Activated T-cell treated with anti-CD3 and anti-CD28 coated beads, Interleukin-2, amount 50 U/mL, for 72 hours (primary cell): ENCODE measurements around the gene PBX1. TPM values are rescaled to one million over a fixed set of nuclear protein-coding genes. Genes with fewer than 3 reads are reported as not detected.

ENCODE experiments used
- ATAC-seq, 2 donors: fragments of 150-1000 bp; cut with Tn5 transposase; replicated peaks in 1 of 2; 2 replicates each; pipeline ENCODE4 v1.10.0; 2021; ENCODE audit warnings: moderate library complexity in 2 of 2, mild to moderate bottlenecking in 1 of 2
- DNase-seq, 2 donors: peaks; one replicate each; pipeline ENCODE4 v3.0.0; 2021 to 2022; ENCODE audit warnings: mixed read lengths in 1 of 2
- H3K27ac Mint-ChIP-seq: one replicate; pipeline ENCODE4 v1.8.0; 2022; ENCODE audit warnings: mild to moderate bottlenecking, moderate library complexity, mixed read lengths
- H3K27me3 Mint-ChIP-seq: one replicate; pipeline ENCODE4 v1.8.0; 2022; ENCODE audit warnings: low read depth, mixed read lengths
- H3K36me3 Mint-ChIP-seq, 2 donors: one replicate each; pipeline ENCODE4 v1.8.0; 2022; ENCODE audit warnings: mixed read lengths in 2 of 2, mild to moderate bottlenecking in 1 of 2; ENCODE audit not compliant: insufficient read depth in 2 of 2
- H3K4me1 Mint-ChIP-seq: one replicate; pipeline ENCODE4 v1.8.0; 2022; ENCODE audit warnings: low read depth, mixed read lengths
- H3K4me3 Mint-ChIP-seq, 2 donors: one replicate each; pipeline ENCODE4 v1.8.0; 2022; ENCODE audit warnings: mild to moderate bottlenecking in 2 of 2, mixed read lengths in 2 of 2, moderate library complexity in 2 of 2
- H3K9me3 Mint-ChIP-seq, 2 donors: one replicate each; pipeline ENCODE4 v1.8.0; 2022; ENCODE audit warnings: mixed read lengths in 2 of 2
- total RNA-seq, 2 donors: library from RNA; stranded (reverse); gene quantifications; one replicate each; pipeline ENCODE4 v1.2.3, GENCODE V29; 2022

Gene PBX1
- total RNA-seq, 2 donors from 2014 or later, result 0.62 to 0.74 TPM

DNA sequence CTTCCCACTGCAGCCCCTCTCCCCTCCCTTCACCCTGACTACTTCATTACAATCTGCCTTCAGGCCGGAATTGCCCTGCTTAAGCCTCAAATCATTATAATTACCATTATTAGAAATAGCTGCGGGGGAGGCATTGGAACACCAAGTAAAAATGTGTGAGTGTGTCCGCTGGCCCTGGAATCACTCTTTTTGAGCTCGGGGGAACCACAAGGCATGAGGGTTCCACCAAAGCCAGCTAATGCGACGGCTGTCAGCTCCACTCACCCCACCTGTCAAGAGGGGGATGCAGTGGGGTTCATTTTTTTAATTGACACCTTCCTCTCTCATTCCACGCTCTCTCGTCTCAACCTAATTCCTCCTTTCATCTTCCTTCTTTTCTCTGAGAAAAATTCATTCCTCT, 177.2 kb downstream of the PBX1 start:
- Mint-ChIP-seq H3K27me3 (no peaks in the 10 kb centered on the region), H3K36me3 (no peaks in the 10 kb centered on the region), H3K9me3 (peaks cover 0 to 3% of the 10 kb centered on the region in 2 donors), H3K27ac (no peak overlapping the region), H3K4me1 (no peaks in the 10 kb centered on the region), H3K4me3 (no peak overlapping the region)
- no peak for ATAC-seq
- no peak for DNase-seq

DNA sequence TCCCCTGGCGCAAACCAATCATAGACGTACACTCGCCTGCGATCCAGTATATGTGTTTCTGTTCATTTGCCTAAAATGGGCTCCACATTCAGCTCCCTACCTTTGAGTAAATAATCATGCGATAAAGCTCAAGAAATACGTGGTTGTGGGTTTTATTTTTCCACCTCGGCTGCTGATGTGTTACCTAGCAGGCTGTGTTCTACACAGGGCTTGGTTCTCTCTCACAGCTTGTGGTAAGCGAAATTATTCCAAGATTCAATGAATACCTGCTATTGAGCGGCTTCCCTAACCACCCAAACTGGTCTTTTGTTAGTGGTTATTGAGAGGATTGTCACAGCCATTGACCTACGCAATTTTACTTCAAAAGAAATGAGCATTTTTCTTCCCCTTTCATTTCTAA, 180.2 kb downstream of the PBX1 start:
- peaks cover 0 to 3% of the 10 kb centered on the region in 2 donors for H3K9me3 Mint-ChIP-seq
- ATAC-seq, result no peak
- no peaks in the 10 kb centered on the region for H3K4me1 Mint-ChIP-seq
- no peak overlapping the region for H3K4me3 Mint-ChIP-seq
- no peak overlapping the region for H3K27ac Mint-ChIP-seq
- no peaks in the 10 kb centered on the region for H3K36me3 Mint-ChIP-seq
- no peak for DNase-seq
- no peaks in the 10 kb centered on the region for H3K27me3 Mint-ChIP-seq

DNA sequence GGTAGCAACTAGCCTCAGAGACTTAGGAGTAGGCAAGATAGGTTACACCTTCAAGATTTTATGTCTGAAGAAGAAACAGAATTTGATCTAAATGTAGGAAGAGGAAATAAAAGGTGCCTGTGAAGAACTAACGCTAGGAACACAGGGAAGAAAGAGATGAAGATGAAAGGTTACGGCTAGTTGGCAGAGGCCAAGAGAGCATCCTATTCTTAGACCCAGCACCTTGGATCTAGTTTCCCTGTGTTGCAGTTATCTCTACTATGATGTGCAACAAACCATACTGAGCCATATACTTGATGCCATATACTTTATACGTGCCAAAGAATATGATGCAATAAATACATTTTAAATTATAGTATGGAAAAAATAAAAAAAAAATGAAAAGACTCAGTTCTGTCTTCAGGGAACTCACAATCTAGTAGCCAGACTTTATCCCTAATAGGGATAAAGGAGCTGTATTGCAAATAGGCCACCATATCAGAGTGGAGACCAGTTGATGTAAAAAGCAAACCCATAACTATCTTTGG, 181.1 kb downstream of the PBX1 start:
- H3K4me1 Mint-ChIP-seq, result no peaks in the 10 kb centered on the region
- H3K27ac Mint-ChIP-seq, result no peak overlapping the region
- no peak overlapping the region for H3K4me3 Mint-ChIP-seq
- no peaks in the 10 kb centered on the region for H3K27me3 Mint-ChIP-seq
- DNase-seq (no peak), ATAC-seq (no peak)
- peaks cover 2 to 3% of the 10 kb centered on the region in 2 donors for H3K9me3 Mint-ChIP-seq
- no peaks in the 10 kb centered on the region for H3K36me3 Mint-ChIP-seq

- no peak overlapping the region for H3K27ac Mint-ChIP-seq
- peaks cover 0 to 2% of the 10 kb centered on the region in 2 donors for H3K9me3 Mint-ChIP-seq
- no peak overlapping the region for H3K4me3 Mint-ChIP-seq
- ATAC-seq (no peak), DNase-seq (no peak)
- no peaks in the 10 kb centered on the region for H3K4me1 Mint-ChIP-seq
- H3K27me3 Mint-ChIP-seq, result no peaks in the 10 kb centered on the region
- H3K36me3 Mint-ChIP-seq, result no peaks in the 10 kb centered on the region
These were observed 183.8 kb downstream of the PBX1 start for GRCh38 chr1:164742745-164743144.

DNA sequence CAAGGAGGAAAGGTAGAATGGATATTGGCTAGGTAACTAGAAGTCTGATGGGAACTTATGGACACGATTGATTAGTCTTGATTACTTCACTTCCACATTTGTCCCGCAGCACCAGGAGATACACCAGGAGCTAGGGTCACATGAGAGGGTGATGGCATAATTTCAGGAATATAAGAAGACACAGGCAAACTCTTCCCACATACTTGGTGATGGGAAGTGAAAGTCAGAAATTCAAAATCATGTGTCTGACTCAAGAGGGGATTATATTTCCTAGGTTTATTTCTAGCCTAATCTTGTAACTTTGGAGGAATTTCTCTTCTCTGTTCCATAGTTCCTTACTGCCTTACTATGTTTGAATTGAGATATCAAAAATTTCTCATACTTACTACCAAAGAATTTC, 185.0 kb downstream of the PBX1 start:
- Mint-ChIP-seq H3K9me3 (peaks cover 0 to 2% of the 10 kb centered on the region in 2 donors), H3K27ac (no peak overlapping the region), H3K27me3 (no peaks in the 10 kb centered on the region), H3K4me3 (no peak overlapping the region), H3K4me1 (no peaks in the 10 kb centered on the region), H3K36me3 (no peaks in the 10 kb centered on the region)
- DNase-seq (no peak), ATAC-seq (no peak)

DNA sequence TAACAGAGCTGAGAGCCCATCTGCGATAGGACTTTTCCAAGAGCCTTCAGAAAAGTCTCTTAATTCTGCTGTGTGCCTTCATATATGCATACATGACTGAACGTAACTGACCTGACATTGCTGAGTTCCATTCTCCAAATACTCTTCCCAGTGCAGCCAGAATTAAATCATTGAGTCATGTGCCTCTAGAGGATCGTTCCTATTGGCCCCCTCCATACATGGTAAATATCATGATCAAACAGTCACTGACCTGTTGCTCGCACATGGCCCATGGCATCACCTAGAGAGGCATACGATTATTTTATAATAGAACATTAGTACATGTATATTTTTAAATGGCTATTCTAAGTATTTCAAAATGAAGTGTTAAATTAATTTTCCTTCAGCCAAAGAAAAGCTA, 186.8 kb downstream of the PBX1 start:
- no peaks in the 10 kb centered on the region for H3K27me3 Mint-ChIP-seq
- no peak for DNase-seq
- no peak overlapping the region for H3K4me3 Mint-ChIP-seq
- no peak for ATAC-seq
- no peaks in the 10 kb centered on the region for H3K4me1 Mint-ChIP-seq
- peaks cover 0 to 2% of the 10 kb centered on the region in 2 donors for H3K9me3 Mint-ChIP-seq
- no peaks in the 10 kb centered on the region for H3K36me3 Mint-ChIP-seq
- H3K27ac Mint-ChIP-seq, result no peak overlapping the region

DNA sequence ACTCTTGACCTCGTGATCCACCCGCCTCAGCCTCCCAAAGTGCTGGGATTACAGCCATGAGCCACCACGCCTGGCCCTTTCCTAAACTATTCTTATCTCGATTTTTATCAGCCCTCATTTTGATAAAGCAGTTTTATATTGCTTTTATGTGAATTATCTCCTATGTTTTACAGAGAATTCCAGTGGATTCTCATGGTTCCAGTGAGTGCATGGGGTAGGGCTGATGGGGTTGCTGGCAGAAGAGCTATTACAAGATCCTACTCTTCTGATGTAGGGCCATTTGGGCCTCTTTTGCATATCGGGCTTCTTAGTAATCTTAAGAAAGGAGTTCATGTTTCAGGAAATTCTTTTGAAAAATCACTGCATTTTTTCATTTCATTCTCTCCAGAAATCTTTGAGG, 187.6 kb downstream of the PBX1 start:
- Mint-ChIP-seq H3K27me3 (no peaks in the 10 kb centered on the region), H3K27ac (no peak overlapping the region), H3K4me1 (no peaks in the 10 kb centered on the region), H3K9me3 (peaks cover 0 to 2% of the 10 kb centered on the region in 2 donors), H3K36me3 (no peaks in the 10 kb centered on the region), H3K4me3 (no peak overlapping the region)
- no peak for DNase-seq
- no peak for ATAC-seq

- no peak overlapping the region for H3K27ac Mint-ChIP-seq
- no peaks in the 10 kb centered on the region for H3K36me3 Mint-ChIP-seq
- H3K4me3 Mint-ChIP-seq, result no peak overlapping the region
- H3K4me1 Mint-ChIP-seq, result no peaks in the 10 kb centered on the region
- H3K27me3 Mint-ChIP-seq, result no peaks in the 10 kb centered on the region
- peaks cover 0 to 2% of the 10 kb centered on the region in 2 donors for H3K9me3 Mint-ChIP-seq
- DNase-seq, result no peak
- no peak for ATAC-seq
These were observed 189.4 kb downstream of the PBX1 start for GRCh38 chr1:164748253-164748899.

- Mint-ChIP-seq H3K4me3 (no peak overlapping the region), H3K27me3 (no peaks in the 10 kb centered on the region), H3K9me3 (peaks cover 0 to 2% of the 10 kb centered on the region in 2 donors), H3K4me1 (no peaks in the 10 kb centered on the region), H3K36me3 (no peaks in the 10 kb centered on the region), H3K27ac (no peak overlapping the region)
- no peak for ATAC-seq
- no peak for DNase-seq
These were observed 194.6 kb downstream of the PBX1 start for GRCh38 chr1:164753521-164754077.

DNA sequence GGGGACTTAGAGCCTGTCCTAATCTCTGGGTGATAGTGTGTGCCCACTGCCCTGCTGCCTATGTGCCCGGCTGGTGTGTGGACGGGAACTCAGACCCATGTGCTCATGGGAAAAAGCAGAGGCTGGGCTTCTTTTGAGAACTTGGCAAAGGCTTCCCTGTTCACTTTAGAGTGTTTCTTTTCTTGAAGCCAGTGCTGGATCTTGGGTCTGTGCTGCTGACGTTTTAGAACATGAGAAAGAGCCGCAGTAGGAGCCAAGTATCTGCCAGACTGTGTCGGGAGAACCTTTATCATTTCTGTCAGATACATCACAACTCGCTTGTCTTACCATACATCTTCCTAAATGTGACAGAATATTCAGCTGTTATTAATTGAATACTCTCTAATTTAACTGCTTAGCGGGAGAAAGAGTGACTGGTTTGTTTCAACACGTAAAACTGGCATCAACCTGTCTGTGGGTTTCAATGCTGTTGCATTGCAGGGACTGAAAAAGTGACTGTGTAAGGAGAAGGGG, 195.2 kb downstream of the PBX1 start:
- H3K27me3 Mint-ChIP-seq, result no peaks in the 10 kb centered on the region
- H3K36me3 Mint-ChIP-seq, result no peaks in the 10 kb centered on the region
- no peak overlapping the region for H3K4me3 Mint-ChIP-seq
- DNase-seq, result no peak
- no peak for ATAC-seq
- H3K27ac Mint-ChIP-seq, result no peak overlapping the region
- H3K4me1 Mint-ChIP-seq, result no peaks in the 10 kb centered on the region
- peaks cover 0 to 2% of the 10 kb centered on the region in 2 donors for H3K9me3 Mint-ChIP-seq

GRCh38 chr1:164755690-164756089, 196.7 kb downstream of the PBX1 start:
- no peak overlapping the region for H3K27ac Mint-ChIP-seq
- no peak for ATAC-seq
- H3K27me3 Mint-ChIP-seq, result no peaks in the 10 kb centered on the region
- H3K9me3 Mint-ChIP-seq, result peaks cover 0 to 2% of the 10 kb centered on the region in 2 donors
- H3K36me3 Mint-ChIP-seq, result no peaks in the 10 kb centered on the region
- DNase-seq, result no peak
- H3K4me1 Mint-ChIP-seq, result no peaks in the 10 kb centered on the region
- H3K4me3 Mint-ChIP-seq, result no peak overlapping the region

DNA sequence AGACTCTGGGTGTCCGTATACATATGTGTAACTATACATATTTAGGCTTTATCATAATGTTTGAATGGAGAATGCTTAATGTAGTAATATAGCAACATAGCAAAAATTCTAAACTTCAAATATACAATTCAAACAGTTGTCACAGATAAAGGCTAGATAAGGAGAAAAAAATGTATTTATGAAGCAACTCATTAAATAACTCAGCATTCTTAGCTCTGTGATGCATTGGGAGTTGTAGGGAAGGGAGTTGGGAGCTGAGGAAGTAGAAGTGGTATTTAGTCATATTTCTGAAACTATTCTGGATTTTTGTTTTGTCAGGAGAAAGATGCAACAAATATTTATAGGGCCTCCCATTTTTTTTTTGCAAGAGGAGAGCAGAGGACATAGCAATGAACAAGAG, 197.8 kb downstream of the PBX1 start:
- H3K9me3 Mint-ChIP-seq, result peaks cover 0 to 2% of the 10 kb centered on the region in 2 donors
- H3K27ac Mint-ChIP-seq, result no peak overlapping the region
- no peaks in the 10 kb centered on the region for H3K36me3 Mint-ChIP-seq
- ATAC-seq (no peak), DNase-seq (no peak)
- no peaks in the 10 kb centered on the region for H3K27me3 Mint-ChIP-seq
- H3K4me1 Mint-ChIP-seq, result no peaks in the 10 kb centered on the region
- no peak overlapping the region for H3K4me3 Mint-ChIP-seq

- no peak overlapping the region for H3K27ac Mint-ChIP-seq
- peaks cover 0 to 2% of the 10 kb centered on the region in 2 donors for H3K9me3 Mint-ChIP-seq
- H3K36me3 Mint-ChIP-seq, result no peaks in the 10 kb centered on the region
- ATAC-seq (no peak), DNase-seq (no peak)
- H3K4me1 Mint-ChIP-seq, result no peaks in the 10 kb centered on the region
- H3K4me3 Mint-ChIP-seq, result no peak overlapping the region
- H3K27me3 Mint-ChIP-seq, result no peaks in the 10 kb centered on the region
These were observed 198.6 kb downstream of the PBX1 start for GRCh38 chr1:164757625-164758024.
